Measurements from ENCODE around the gene PRRT1.
"Not testable (repeated sequence)": the region's sequence is repeated elsewhere in the genome, so short reads cannot be mapped to it uniquely, and the experiment has no call there.

GRCh38 chr6:32193096-32193495 is 41.4 kb upstream of the PRRT1 start:
- TF ChIP-seq EZH2 (IDR thresholded peaks at IDR 0.05; ENCODE audit: borderline replicate concordance, low read length); CTCF (conservative IDR thresholded peaks at IDR 0.05 in 1 of 2, IDR thresholded peaks at IDR 0.05 in 1 of 2; ENCODE audit: extremely low read depth in 1 of 2, insufficient read depth in 1 of 2, low read depth in 1 of 2, low read length in 2 of 2): not testable (repeated sequence)

Measured in mammary epithelial cell (primary cell).